ENCODE results near the gene MYRIP.
A peak's percentile ranks its signal among the peaks of the same experiment; 100 is the strongest.

Gene MYRIP

DNA sequence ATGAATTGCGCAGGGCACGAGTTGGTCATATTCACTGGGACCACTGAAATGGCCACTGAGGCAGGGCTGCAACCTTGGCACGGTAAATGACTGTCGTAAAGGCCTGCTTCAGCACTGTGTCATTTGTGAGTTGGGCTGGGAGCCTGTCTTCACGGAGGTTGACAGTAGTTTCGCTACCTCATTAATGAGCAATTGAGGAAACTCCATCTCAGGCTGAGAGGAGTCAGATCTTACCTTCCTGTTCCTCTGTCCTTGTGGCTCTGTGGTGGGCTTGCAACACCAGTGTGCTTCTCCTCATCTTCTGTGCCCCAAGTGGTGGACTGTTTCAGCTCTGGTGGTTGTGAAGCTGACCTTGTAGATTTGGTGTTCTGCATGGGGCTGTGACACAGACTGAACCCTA is 420.0 kb downstream of the MYRIP start:
- Histone ChIP-seq H3K4me3 (ENCODE audit: insufficient read length, low read depth) (no peak overlapping the region), H3K4me1 (ENCODE audit: insufficient read depth, insufficient read length) (no peaks in the 10 kb centered on the region), H3K9ac (ENCODE audit: insufficient read length, low read depth) (no peak overlapping the region), H3K27me3 (ENCODE audit: insufficient read depth, insufficient read length) (no peaks in the 10 kb centered on the region), H3K9me3 (ENCODE audit: insufficient read depth, low read length) (peaks cover 7% of the 10 kb centered on the region; the same call in 1 of the 2 replicates), H3K36me3 (ENCODE audit: insufficient read depth, insufficient read length, low read length) (no peaks in the 10 kb centered on the region)
- no peak for TF ChIP-seq SUZ12 (IDR thresholded peaks at IDR 0.05; ENCODE audit: extremely low read depth, insufficient read depth, insufficient read length)
- no peak for TF ChIP-seq ZNF274 (IDR thresholded peaks at IDR 0.05; ENCODE audit: low read depth, low read length)
- no peak for TF ChIP-seq YY1 (IDR thresholded peaks at IDR 0.05; ENCODE audit: insufficient read depth, insufficient read length)
- DNase-seq (ENCODE audit: low read depth, low spot score): no peak

GRCh38 chr3:40229963-40230362 is 420.6 kb downstream of the MYRIP start:
- Histone ChIP-seq H3K27me3 (ENCODE audit: insufficient read depth, insufficient read length) (no peaks in the 10 kb centered on the region), H3K36me3 (ENCODE audit: insufficient read depth, insufficient read length, low read length) (no peaks in the 10 kb centered on the region), H3K4me1 (ENCODE audit: insufficient read depth, insufficient read length) (no peaks in the 10 kb centered on the region), H3K9ac (ENCODE audit: insufficient read length, low read depth) (no peak overlapping the region), H3K9me3 (ENCODE audit: insufficient read depth, low read length) (peaks cover 7% of the 10 kb centered on the region; the same call in 1 of the 2 replicates), H3K4me3 (ENCODE audit: insufficient read length, low read depth) (no peak overlapping the region)
- no peak for TF ChIP-seq SUZ12 (IDR thresholded peaks at IDR 0.05; ENCODE audit: extremely low read depth, insufficient read depth, insufficient read length)
- TF ChIP-seq YY1 (IDR thresholded peaks at IDR 0.05; ENCODE audit: insufficient read depth, insufficient read length): no peak
- TF ChIP-seq ZNF274 (IDR thresholded peaks at IDR 0.05; ENCODE audit: low read depth, low read length): no peak
- DNase-seq (ENCODE audit: low read depth, low spot score): no peak

- Histone ChIP-seq H3K27me3 (ENCODE audit: insufficient read depth, insufficient read length) (no peaks in the 10 kb centered on the region), H3K9ac (ENCODE audit: insufficient read length, low read depth) (no peak overlapping the region), H3K4me1 (ENCODE audit: insufficient read depth, insufficient read length) (no peaks in the 10 kb centered on the region), H3K4me3 (ENCODE audit: insufficient read length, low read depth) (no peak overlapping the region), H3K9me3 (ENCODE audit: insufficient read depth, low read length) (peaks cover 7% of the 10 kb centered on the region; the same call in 1 of the 2 replicates), H3K36me3 (ENCODE audit: insufficient read depth, insufficient read length, low read length) (no peaks in the 10 kb centered on the region)
- TF ChIP-seq YY1 (IDR thresholded peaks at IDR 0.05; ENCODE audit: insufficient read depth, insufficient read length) (no peak), SUZ12 (IDR thresholded peaks at IDR 0.05; ENCODE audit: extremely low read depth, insufficient read depth, insufficient read length) (no peak), ZNF274 (IDR thresholded peaks at IDR 0.05; ENCODE audit: low read depth, low read length) (no peak)
- no peak for DNase-seq (ENCODE audit: low read depth, low spot score)
Observed at GRCh38 chr3:40230382-40230781, 421.0 kb downstream of the MYRIP start.

DNA sequence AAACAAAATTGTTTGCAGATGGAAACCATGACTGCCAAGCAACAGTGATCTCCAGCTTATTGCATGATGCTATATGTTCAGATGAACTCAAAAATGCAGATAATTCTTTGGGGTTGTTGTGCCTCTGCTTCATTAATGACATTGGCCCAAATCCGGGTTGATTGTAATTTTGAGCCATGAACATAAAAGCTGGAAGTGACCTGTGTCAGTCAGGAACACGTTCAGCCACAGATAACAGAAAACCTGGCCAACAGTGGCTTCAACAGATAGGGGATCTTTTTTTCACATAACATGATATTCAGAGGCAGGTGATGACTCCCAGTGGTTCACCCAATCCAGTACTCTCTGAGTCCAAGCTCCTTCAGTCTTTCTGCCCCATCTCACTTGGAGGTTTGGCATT is 423.2 kb downstream of the MYRIP start:
- Histone ChIP-seq H3K9me3 (ENCODE audit: insufficient read depth, low read length) (peaks cover 7% of the 10 kb centered on the region; the same call in 1 of the 2 replicates), H3K27me3 (ENCODE audit: insufficient read depth, insufficient read length) (no peaks in the 10 kb centered on the region), H3K4me1 (ENCODE audit: insufficient read depth, insufficient read length) (no peaks in the 10 kb centered on the region), H3K36me3 (ENCODE audit: insufficient read depth, insufficient read length, low read length) (no peaks in the 10 kb centered on the region), H3K4me3 (ENCODE audit: insufficient read length, low read depth) (no peak overlapping the region), H3K9ac (ENCODE audit: insufficient read length, low read depth) (no peak overlapping the region)
- no peak for DNase-seq (ENCODE audit: low read depth, low spot score)
- no peak for TF ChIP-seq YY1 (IDR thresholded peaks at IDR 0.05; ENCODE audit: insufficient read depth, insufficient read length)
- no peak for TF ChIP-seq ZNF274 (IDR thresholded peaks at IDR 0.05; ENCODE audit: low read depth, low read length)
- TF ChIP-seq SUZ12 (IDR thresholded peaks at IDR 0.05; ENCODE audit: extremely low read depth, insufficient read depth, insufficient read length): no peak

DNA sequence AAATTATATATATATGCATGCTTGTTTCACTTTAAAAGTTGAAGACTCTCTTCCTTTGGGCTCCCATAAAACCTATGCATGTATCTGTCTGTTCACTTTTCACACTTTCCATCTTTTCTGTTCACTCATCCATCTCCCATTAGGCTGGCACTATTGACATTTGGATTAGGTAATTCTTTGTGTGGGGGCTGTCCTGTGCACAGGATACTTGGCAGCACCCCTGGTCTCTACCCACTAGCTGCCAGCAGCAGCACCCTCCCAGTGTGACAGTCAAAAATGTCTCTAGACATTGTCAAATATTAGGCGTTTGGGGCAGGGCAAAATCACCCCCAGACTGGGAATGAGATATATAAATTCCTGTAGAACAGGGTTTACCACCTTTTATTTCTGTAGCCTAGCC is 427.8 kb downstream of the MYRIP start:
- no peak for TF ChIP-seq ZNF274 (IDR thresholded peaks at IDR 0.05; ENCODE audit: low read depth, low read length)
- TF ChIP-seq YY1 (IDR thresholded peaks at IDR 0.05; ENCODE audit: insufficient read depth, insufficient read length): no peak
- TF ChIP-seq SUZ12 (IDR thresholded peaks at IDR 0.05; ENCODE audit: extremely low read depth, insufficient read depth, insufficient read length): no peak
- peaks cover 7% of the 10 kb centered on the region; the same call in 1 of the 2 replicates for H3K9me3 ChIP-seq (ENCODE audit: insufficient read depth, low read length)
- H3K4me1 ChIP-seq (ENCODE audit: insufficient read depth, insufficient read length): no peaks in the 10 kb centered on the region
- H3K9ac ChIP-seq (ENCODE audit: insufficient read length, low read depth): no peak overlapping the region
- DNase-seq (ENCODE audit: low read depth, low spot score): no peak
- no peak overlapping the region for H3K4me3 ChIP-seq (ENCODE audit: insufficient read length, low read depth)
- no peaks in the 10 kb centered on the region for H3K27me3 ChIP-seq (ENCODE audit: insufficient read depth, insufficient read length)
- no peaks in the 10 kb centered on the region for H3K36me3 ChIP-seq (ENCODE audit: insufficient read depth, insufficient read length, low read length)

GRCh38 chr3:40237889-40238571 is 428.6 kb downstream of the MYRIP start:
- Histone ChIP-seq H3K4me1 (ENCODE audit: insufficient read depth, insufficient read length) (no peaks in the 10 kb centered on the region), H3K36me3 (ENCODE audit: insufficient read depth, insufficient read length, low read length) (no peaks in the 10 kb centered on the region), H3K27me3 (ENCODE audit: insufficient read depth, insufficient read length) (no peaks in the 10 kb centered on the region), H3K4me3 (ENCODE audit: insufficient read length, low read depth) (no peak overlapping the region), H3K9ac (ENCODE audit: insufficient read length, low read depth) (no peak overlapping the region), H3K9me3 (ENCODE audit: insufficient read depth, low read length) (peaks cover 4% of the 10 kb centered on the region; the same call in 1 of the 2 replicates)
- TF ChIP-seq YY1 (IDR thresholded peaks at IDR 0.05; ENCODE audit: insufficient read depth, insufficient read length): no peak
- no peak for TF ChIP-seq ZNF274 (IDR thresholded peaks at IDR 0.05; ENCODE audit: low read depth, low read length)
- no peak for TF ChIP-seq SUZ12 (IDR thresholded peaks at IDR 0.05; ENCODE audit: extremely low read depth, insufficient read depth, insufficient read length)
- peak; percentile 20 for DNase-seq (ENCODE audit: low read depth, low spot score)

DNA sequence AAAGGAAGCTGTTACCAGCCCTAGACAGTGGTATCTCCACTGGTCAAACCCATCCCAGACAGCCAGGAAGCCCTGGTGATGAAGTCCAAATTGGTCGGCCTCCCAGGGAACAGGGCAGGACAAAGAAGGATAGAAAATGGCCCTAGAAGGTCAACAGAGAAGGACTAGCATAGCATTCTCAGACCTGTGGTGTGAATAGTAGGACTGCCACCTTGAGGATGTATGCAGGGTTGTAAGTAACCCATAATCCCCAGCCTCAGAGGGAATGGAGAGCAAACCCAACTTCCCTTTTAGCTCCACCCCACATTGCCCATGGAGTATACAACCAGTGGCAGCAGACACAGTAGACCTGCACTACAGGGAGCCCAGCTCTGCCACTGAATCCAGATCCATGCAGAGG is 431.5 kb downstream of the MYRIP start:
- no peaks in the 10 kb centered on the region for H3K27me3 ChIP-seq (ENCODE audit: insufficient read depth, insufficient read length)
- H3K4me1 ChIP-seq (ENCODE audit: insufficient read depth, insufficient read length): no peaks in the 10 kb centered on the region
- no peaks in the 10 kb centered on the region for H3K9me3 ChIP-seq (ENCODE audit: insufficient read depth, low read length)
- H3K36me3 ChIP-seq (ENCODE audit: insufficient read depth, insufficient read length, low read length): no peaks in the 10 kb centered on the region
- TF ChIP-seq SUZ12 (IDR thresholded peaks at IDR 0.05; ENCODE audit: extremely low read depth, insufficient read depth, insufficient read length) (no peak), ZNF274 (IDR thresholded peaks at IDR 0.05; ENCODE audit: low read depth, low read length) (no peak), YY1 (IDR thresholded peaks at IDR 0.05; ENCODE audit: insufficient read depth, insufficient read length) (no peak)
- no peak overlapping the region for H3K9ac ChIP-seq (ENCODE audit: insufficient read length, low read depth)
- no peak overlapping the region for H3K4me3 ChIP-seq (ENCODE audit: insufficient read length, low read depth)
- no peak for DNase-seq (ENCODE audit: low read depth, low spot score)
